SH-SY5Y (cell line): ENCODE measurements around the gene UNC5C.

Experiments
- GATA2 ChIP-seq: IDR thresholded peaks from 2 replicates; pipeline ENCODE4 v1.6.1; 2011; ENCODE audit warnings: mild to moderate bottlenecking, low read depth, low read length
- GATA3 ChIP-seq: IDR thresholded peaks from 2 replicates; pipeline ENCODE4 v1.6.1; 2011; ENCODE audit warnings: low read depth, mild to moderate bottlenecking, low read length, moderate library complexity

DNA sequence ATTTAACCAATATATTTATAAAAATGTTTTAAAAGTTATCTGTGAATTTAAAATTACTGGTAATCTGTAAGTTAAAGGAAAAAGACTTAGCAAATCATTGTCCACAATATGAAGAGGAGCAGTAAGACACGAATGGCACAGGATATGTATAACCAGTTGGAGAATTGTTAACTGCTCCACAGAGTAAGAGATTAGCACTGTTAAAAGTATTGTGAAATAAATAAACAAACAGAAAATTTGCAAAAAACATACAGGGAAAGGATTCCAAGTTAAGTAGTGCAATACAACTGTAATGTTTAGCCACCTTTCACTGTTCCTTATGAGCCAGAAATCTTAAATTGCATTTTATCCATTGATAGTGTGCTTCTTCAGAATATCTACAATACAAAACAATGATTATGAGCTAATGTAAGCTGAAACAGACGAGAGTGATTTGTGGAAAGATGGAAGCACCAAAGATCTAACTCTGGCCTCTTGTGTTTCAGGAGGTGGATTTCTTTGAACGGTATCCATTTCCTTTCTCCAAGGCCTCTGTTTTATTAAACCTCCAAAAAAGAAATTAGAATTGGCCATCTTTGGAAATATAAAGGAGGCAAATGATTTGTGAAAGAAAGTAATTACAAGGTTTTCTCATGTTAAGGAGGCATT, 188.4 kb downstream of the UNC5C start:
- TF ChIP-seq GATA3 (no peak), GATA2 (no peak)
